Loucy (cell line): ENCODE measurements around the gene MDGA2.

Source experiments
- H2AFZ ChIP-seq: fragments of 200-600 bp; sonication (generic); 2 replicates; pipeline ENCODE4 v1.6.0; 2016; ENCODE audit warnings: antibody characterized with exemption, mild to moderate bottlenecking, low read length, moderate library complexity
- H3F3A ChIP-seq: fragments of 200-600 bp; 2 replicates; pipeline ENCODE4 v1.6.0; 2016; ENCODE audit warnings: antibody characterized with exemption, low read depth, mild to moderate bottlenecking
- H3K27me3 ChIP-seq: fragments of 200-600 bp; sonication (generic); 2 replicates; pipeline ENCODE4 v1.6.1; 2014; ENCODE audit warnings: low read length, mild to moderate bottlenecking; ENCODE audit not compliant: insufficient read depth, poor library complexity, severe bottlenecking
- H3K36me3 ChIP-seq: fragments of 200-600 bp; sonication (generic); 2 replicates; pipeline ENCODE4 v1.6.1; 2016; ENCODE audit warnings: low read length; ENCODE audit not compliant: insufficient read depth
- H3K4me1 ChIP-seq: fragments of 200-600 bp; sonication (generic); 2 replicates; pipeline ENCODE4 v1.5.1; 2014; ENCODE audit warnings: low read length, mild to moderate bottlenecking; ENCODE audit not compliant: insufficient read depth, poor library complexity, severe bottlenecking
- H3K4me2 ChIP-seq: fragments of 200-600 bp; sonication (generic); 2 replicates; pipeline ENCODE4 v1.6.0; 2014; ENCODE audit warnings: antibody characterized with exemption, low read length, low read depth, mild to moderate bottlenecking; ENCODE audit not compliant: poor library complexity, severe bottlenecking
- H3K4me3 ChIP-seq: fragments of 200-600 bp; sonication (generic); 2 replicates; pipeline ENCODE4 v1.5.1; 2014; ENCODE audit warnings: low read length, mild to moderate bottlenecking, mixed read lengths; ENCODE audit not compliant: poor library complexity, severe bottlenecking
- H3K79me2 ChIP-seq: fragments of 200-600 bp; sonication (generic); 2 replicates; pipeline ENCODE4 v1.6.1; 2014; ENCODE audit warnings: low read length; ENCODE audit not compliant: insufficient read depth
- H3K9ac ChIP-seq: fragments of 200-600 bp; sonication (generic); 2 replicates; pipeline ENCODE4 v1.6.0; 2014; ENCODE audit warnings: mild to moderate bottlenecking, low read depth, low read length, moderate library complexity; ENCODE audit not compliant: poor library complexity, severe bottlenecking
- H3K9me2 ChIP-seq: fragments of 200-600 bp; sonication (generic); replicated peaks from 2 replicates; pipeline ENCODE4 v1.6.1; 2016; ENCODE audit warnings: low read depth, low read length, mixed read lengths
- H3K9me3 ChIP-seq: fragments of 200-600 bp; sonication (generic); 2 replicates; pipeline ENCODE4 v1.6.1; 2014; ENCODE audit warnings: mild to moderate bottlenecking, antibody characterized with exemption, low read length, low read depth; ENCODE audit not compliant: insufficient read depth
- H4K20me1 ChIP-seq: fragments of 200-600 bp; sonication (generic); 2 replicates; pipeline ENCODE4 v1.6.0; 2014; ENCODE audit warnings: antibody characterized with exemption, low read length, mild to moderate bottlenecking; ENCODE audit not compliant: insufficient read depth, poor library complexity, severe bottlenecking
- CTCF ChIP-seq: fragments of 200-600 bp; sonication (generic); conservative IDR thresholded peaks from 2 replicates; pipeline ENCODE4 v1.5.1; 2014; ENCODE audit warnings: mild to moderate bottlenecking, antibody characterized with exemption, low read length
- EZH2phosphoT487 ChIP-seq: fragments of 200-600 bp; IDR thresholded peaks from 2 replicates; pipeline ENCODE4 v1.6.1; 2018; ENCODE audit warnings: antibody characterized with exemption, mild to moderate bottlenecking, moderate library complexity, borderline replicate concordance

Gene MDGA2

GRCh38 chr14:47658041-47658440 is 17.4 kb downstream of the MDGA2 start:
- Histone ChIP-seq H3K4me2 (no peak overlapping the region), H3K9me3 (no peaks in the 10 kb centered on the region), H3K79me2 (no peaks in the 10 kb centered on the region), H3K27me3 (no peaks in the 10 kb centered on the region), H3K36me3 (no peaks in the 10 kb centered on the region), H3K4me3 (no peak overlapping the region), H4K20me1 (no peaks in the 10 kb centered on the region), H3K4me1 (no peaks in the 10 kb centered on the region), H3K9me2 (no peaks in the 10 kb centered on the region), H3F3A (no peaks in the 10 kb centered on the region), H3K9ac (no peak overlapping the region), H2AFZ (no peak overlapping the region)
- no peak for TF ChIP-seq CTCF
- TF ChIP-seq EZH2phosphoT487, result no peak

- no peak overlapping the region for H3K4me3 ChIP-seq
- H3K4me1 ChIP-seq, result no peaks in the 10 kb centered on the region
- no peaks in the 10 kb centered on the region for H3K9me3 ChIP-seq
- no peaks in the 10 kb centered on the region for H3F3A ChIP-seq
- no peak overlapping the region for H3K9ac ChIP-seq
- no peaks in the 10 kb centered on the region for H3K27me3 ChIP-seq
- no peaks in the 10 kb centered on the region for H3K79me2 ChIP-seq
- no peaks in the 10 kb centered on the region for H3K36me3 ChIP-seq
- no peak overlapping the region for H3K4me2 ChIP-seq
- no peaks in the 10 kb centered on the region for H3K9me2 ChIP-seq
- H4K20me1 ChIP-seq, result no peaks in the 10 kb centered on the region
- TF ChIP-seq EZH2phosphoT487, result no peak
- TF ChIP-seq CTCF, result no peak
- no peak overlapping the region for H2AFZ ChIP-seq
These were observed 18.3 kb downstream of the MDGA2 start for GRCh38 chr14:47657143-47657542.

DNA sequence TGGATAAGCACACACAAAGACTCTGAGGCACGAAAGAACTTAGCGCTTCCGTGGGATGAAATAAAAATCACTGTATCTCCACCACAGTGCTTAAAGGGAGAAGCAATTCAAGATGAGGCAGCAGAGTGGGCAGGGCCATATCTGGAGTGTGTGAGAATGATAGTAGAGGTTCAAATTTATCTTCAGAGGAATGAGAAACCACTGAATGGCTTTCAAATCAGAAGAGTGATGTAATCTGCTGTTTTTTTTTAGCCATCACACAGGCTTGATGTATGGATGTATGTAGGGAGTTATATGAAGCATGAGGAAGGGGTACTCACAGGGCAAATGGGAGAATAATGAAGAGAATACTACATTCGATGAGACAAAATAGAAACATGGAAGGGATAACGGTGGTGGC is 24.1 kb downstream of the MDGA2 start:
- Histone ChIP-seq H3K79me2 (no peaks in the 10 kb centered on the region), H3K27me3 (no peaks in the 10 kb centered on the region), H3K9ac (no peak overlapping the region), H3K4me3 (no peak overlapping the region), H3K4me1 (no peaks in the 10 kb centered on the region), H3F3A (no peaks in the 10 kb centered on the region), H3K9me2 (no peaks in the 10 kb centered on the region), H4K20me1 (no peaks in the 10 kb centered on the region), H3K36me3 (no peaks in the 10 kb centered on the region), H2AFZ (no peak overlapping the region), H3K9me3 (no peaks in the 10 kb centered on the region), H3K4me2 (no peak overlapping the region)
- TF ChIP-seq EZH2phosphoT487, result no peak

DNA sequence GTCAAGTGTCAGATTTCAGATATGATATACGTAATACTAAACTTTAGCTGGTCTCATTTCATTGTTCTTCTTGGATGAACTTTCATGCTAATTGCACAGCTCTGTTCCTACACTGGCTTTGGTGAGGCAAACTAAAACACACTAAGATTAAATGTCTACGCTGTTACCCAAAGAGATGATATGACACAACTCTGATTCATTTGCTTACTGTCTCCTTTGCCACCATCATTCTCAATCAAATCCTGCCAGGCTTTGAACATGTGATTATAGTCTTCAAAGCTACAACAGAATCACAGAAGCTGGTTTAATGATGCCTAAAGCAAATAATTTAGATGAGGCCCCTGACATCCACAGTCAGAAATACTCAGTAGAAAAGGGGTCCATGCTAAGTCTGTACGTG is 37.7 kb downstream of the MDGA2 start:
- Histone ChIP-seq H4K20me1 (no peaks in the 10 kb centered on the region), H3K4me3 (no peak overlapping the region), H3K4me2 (no peak overlapping the region), H3K79me2 (no peaks in the 10 kb centered on the region), H3K4me1 (no peaks in the 10 kb centered on the region), H3F3A (no peaks in the 10 kb centered on the region), H2AFZ (no peak overlapping the region), H3K9ac (no peak overlapping the region), H3K36me3 (no peaks in the 10 kb centered on the region), H3K27me3 (no peaks in the 10 kb centered on the region), H3K9me2 (no peaks in the 10 kb centered on the region), H3K9me3 (0 out of 2 replicates have a peak, but pooled peaks cover 2% of the 10 kb centered on the region)
- TF ChIP-seq CTCF (no peak), EZH2phosphoT487 (no peak)
